Activated gamma-delta T cell treated with anti-CD3 and anti-CD28 coated beads, Interleukin-2, amount 50 U/mL, for 16 hours (primary cell): ENCODE data around the gene TEX44.
A peak's percentile ranks its signal among the peaks of the same experiment; 100 is the strongest.
"Not testable (repeated sequence)": the region's sequence is repeated elsewhere in the genome, so short reads cannot be mapped to it uniquely, and the experiment has no call there.

ENCODE experiments used
- DNase-seq: peaks from one replicate; pipeline ENCODE4 v3.0.0-alpha.2; 2020; ENCODE audit warnings: low read depth

Gene TEX44

GRCh38 chr2:231592636-231593145, at the start of gene TEX44:
TSS of gene TEX44 (plus strand) at chr2:231592864. CDS start at chr2:231592952, 88 bp downstream.
- DNase-seq, result no peak

- peak; percentile 36 for DNase-seq
These were observed 47.4 kb upstream of the TEX44 start for GRCh38 chr2:231545105-231545902.

DNA sequence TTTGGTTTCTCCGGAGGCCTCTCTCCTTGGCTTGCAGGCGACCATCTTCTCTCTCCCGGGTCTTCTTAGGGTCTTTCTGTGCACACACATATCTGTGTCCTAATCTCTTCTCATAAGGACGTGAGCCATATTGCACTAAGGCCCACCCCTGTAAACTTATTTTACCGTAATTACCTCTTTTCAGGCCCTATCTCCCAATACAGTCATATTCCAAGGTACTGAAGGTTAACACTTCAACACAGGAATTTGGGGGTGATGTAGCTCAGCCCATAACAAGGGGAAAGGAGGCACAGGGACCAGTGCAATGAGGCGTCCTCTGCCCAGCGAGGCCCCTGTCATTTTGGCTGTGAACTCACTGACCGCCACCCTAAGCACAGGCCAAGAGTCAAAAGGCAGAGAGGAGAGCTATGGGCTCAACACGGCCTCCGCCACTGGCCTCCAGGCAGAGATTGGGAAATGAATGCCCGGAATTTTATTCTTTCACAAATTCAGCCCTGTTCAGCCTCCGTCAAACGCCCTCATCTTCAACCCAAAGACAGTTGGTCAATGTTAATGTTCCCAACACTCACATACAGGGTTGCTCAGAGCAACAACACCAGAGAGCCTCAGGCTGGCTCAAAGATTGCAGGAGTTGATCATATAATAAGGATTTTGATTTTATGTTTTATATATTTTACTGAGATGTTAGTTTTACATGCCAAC, 46.5 kb upstream of the TEX44 start:
- no peak for DNase-seq

DNA sequence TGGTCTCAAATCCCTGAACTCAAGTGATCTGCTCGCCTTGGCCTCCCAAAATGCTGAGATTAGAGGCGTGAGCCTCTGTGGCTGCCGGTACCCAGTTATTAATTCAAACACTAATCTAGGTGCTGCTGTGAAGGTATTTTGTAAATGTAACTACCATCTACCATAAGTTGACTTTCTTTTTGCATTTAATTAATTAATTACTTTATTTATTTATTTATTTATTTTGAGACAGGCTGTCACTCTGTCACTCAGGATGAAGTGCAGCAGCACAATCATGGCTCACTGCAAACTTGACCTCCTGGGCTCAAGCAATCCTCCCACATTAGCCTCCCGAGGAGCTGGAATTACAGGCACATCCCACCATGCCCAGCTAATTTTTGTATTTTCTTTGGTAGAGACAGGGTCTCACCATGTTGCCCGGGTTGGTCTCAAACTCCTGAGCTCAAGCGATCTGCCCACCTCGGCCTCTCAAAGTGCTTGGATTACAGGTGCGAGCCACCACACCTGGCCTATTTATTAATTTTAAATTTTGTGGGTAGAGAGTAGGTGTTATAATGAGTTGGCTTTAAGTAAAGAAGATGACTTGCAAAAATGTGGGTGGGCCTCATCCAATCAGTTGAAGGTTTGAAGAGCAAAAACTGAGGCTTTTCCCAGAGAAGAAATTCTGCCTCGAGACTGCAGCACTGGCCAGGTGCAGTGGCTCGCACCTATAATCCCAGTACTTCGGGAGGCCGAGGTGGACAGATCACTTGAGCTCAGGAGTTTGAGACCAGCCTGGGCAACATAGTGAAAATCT, 45.2 kb upstream of the TEX44 start:
- no peak for DNase-seq

- no peak for DNase-seq
These were observed 43.9 kb upstream of the TEX44 start for GRCh38 chr2:231548752-231549151.

GRCh38 chr2:231549446-231550239, 43.0 kb upstream of the TEX44 start:
- no peak for DNase-seq

DNA sequence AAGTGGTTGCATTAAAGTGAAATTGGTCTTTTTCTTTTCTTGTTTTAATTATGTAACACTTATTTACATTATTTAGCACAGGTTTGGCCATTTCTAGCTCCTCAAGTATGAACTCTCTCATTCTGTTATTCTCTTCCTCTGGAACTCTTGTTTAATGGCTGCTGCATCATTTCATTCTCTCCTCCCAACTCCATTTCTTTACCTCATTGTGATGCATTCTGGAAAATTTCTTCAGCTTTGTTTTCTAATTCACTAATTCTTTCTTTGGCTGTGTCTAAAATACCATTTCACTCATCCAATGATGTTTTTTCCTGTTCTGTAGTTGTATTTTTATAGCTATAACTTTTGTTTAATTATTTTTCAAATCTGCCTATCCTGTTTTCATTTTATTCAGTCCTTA, 39.9 kb upstream of the TEX44 start:
- no peak for DNase-seq

DNA sequence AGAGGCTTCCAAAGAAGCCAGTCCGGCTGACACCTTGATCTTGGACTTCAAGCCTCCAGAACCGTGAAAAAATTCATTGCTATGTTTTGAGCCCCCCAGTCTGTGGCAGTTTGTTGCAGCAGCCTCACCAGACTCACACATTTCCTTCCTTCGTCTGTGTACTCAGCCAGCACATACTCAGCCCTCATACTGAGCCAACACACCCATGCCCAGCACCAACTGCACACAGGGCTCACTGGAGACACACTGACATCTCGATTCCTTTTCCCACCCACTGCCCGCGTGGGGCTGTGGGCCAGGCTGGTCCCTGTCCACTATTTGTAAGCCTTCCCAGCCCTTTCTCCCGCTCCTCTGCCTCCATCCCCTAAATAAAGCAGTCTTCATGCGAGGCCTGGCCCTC, 38.3 kb upstream of the TEX44 start:
- DNase-seq, result no peak

DNA sequence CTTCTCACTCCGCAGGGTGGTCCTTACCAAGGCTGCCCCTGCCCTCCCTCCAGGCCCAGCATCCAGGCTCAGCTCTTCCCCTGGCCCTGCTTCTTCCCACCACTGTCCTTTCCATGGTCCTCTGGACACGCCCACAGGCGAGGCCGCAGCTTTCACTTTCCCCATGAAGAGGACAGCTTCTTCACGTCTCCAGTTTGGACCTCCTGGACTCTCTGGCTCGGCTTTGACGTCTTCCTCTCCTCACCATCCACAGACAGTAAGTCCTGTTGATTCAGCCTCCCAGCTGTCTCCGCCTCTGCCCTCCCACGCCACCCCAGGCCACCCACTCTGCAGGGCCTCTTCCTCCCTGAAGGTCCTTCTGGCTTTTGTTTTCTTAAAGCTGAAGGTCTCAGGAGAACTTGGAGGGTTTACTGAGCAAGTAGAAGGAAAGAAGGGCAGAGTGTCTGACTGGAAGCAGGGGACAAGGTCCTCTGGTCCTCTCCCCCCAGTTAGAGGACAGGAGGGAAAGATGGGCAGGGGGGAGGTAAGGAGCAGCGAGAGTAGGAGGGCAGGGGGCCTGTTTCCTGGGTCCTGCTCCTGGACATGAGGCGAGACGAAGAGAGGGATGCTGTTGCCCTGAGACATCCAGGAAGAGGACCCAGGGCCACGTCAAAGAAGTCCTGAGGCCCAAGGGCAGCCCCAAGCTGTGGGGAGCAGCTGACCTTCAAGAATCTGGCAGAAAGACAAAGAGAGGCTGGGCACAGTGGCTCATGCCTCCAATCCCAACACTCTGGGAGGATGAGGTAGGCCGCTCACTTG, 37.7 kb upstream of the TEX44 start:
- DNase-seq, result no peak

GRCh38 chr2:231556496-231556895, 36.2 kb upstream of the TEX44 start:
- not testable (repeated sequence) for DNase-seq

DNA sequence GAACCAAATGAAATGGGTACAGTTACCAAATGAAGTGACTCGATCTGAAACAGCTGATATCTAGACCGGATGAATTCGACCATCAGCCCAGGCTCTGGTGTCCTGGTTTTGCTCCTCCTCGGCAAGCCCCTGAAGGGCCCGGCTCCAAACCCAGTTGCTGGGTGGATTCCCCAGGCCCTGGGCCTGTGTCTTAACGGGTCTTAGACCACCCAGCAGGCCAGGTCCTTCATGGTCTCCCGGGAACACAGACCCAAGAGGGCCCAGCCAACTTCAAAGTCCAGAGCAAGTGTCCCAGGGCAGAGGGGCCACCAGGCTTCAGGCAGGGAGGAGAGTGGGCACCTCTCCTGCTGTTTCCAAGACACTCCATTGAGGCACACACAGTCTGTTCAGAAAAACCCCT, 35.7 kb upstream of the TEX44 start:
- no peak for DNase-seq

GRCh38 chr2:231557571-231558217, 35.0 kb upstream of the TEX44 start:
- DNase-seq, result peak; percentile 39

GRCh38 chr2:231563378-231563961, 29.2 kb upstream of the TEX44 start:
- DNase-seq, result no peak

- DNase-seq, result no peak
These were observed 26.6 kb upstream of the TEX44 start for GRCh38 chr2:231565887-231566594.

GRCh38 chr2:231567159-231567558, 25.5 kb upstream of the TEX44 start:
- no peak for DNase-seq

DNA sequence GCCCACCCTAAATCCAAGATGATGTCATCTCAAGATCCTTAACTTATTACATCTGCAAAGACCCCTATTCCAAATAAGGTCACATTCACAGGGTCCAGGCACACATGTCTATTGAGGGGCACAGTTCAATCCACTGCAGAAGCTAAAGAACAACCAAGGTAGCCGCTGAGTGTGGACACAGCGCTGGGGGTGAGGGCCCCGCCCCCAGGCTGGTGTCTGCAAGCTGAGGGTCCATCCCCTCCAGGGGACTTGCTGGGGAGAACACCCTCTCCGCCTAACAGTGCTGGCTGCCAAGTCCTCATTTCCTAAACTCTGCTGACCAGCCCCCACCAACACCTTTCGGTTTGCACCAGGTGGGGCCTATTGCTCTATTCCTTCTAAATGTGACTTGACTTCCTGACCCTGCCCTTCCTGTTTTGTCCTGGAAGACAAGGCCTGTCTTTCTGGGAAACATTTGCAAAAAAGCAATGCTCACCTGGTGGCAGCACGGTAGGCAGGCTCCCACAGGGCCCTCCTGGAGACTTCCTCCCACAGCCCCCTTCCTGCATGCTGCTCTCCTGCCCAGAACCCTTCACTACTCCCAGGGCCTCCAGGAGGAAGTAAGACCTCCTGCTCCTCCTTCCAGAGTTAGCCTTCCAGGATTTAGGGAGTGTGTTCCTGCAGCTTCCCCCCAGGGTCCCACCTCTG, 24.4 kb upstream of the TEX44 start:
- no peak for DNase-seq

GRCh38 chr2:231568785-231569435, 23.8 kb upstream of the TEX44 start:
- no peak for DNase-seq

DNA sequence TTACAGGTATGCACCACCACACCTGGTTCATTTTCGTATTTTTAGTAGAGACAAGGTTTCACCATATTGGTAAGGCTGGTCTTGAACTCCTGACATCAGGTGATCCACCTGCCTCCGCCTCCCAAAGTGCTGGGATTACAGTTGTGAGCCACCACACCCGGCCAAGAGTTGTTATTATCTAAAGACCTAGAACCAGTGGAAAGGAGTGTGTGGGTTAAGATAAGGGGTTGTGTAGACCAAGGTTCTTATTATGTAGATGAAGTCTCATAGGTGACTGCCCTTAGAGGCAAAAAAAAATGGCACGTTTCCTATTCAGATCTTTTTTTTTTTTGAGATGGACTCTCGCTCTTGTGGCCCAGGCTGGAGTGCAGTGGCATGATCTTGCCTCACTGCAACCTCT, 21.7 kb upstream of the TEX44 start:
- DNase-seq, result not testable (repeated sequence)
